GM21526 (cell line): ENCODE measurements around the gene CACNB3.

Experiments used
- ATAC-seq: cut with Tn5 transposase; IDR thresholded peaks from one replicate; pipeline ENCODE4 v1.9.1; 2021; ENCODE audit warnings: moderate library complexity; ENCODE audit not compliant: unreplicated experiment, low FRiP score

CACNB3 gene

GRCh38 chr12:48817873-48818830, at the start of gene CACNB3:
CACNB3 (plus strand) TSS chr12:48818496; CDS start chr12:48818930, 434 bp downstream.
- no peak for ATAC-seq

DNA sequence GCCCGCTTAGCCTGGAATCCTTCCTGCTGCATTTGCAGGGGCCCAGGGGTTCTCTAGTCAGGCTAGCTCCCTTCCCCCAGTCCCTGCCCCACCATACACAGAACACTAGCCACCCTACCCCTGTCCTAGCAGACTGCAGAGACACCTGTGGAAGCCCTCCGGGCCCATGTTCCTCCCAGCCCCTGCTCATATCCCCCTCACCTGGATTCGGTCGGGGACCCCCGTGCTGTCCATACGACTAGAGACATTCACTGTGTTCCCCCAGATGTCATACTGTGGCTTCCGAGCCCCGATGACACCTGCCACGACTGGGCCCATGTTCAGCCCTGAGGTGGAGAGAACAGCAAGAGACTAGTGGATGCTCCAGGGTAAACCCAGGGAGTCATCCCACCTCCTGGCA, 49.6 kb upstream of the CACNB3 start:
- ATAC-seq: no peak

DNA sequence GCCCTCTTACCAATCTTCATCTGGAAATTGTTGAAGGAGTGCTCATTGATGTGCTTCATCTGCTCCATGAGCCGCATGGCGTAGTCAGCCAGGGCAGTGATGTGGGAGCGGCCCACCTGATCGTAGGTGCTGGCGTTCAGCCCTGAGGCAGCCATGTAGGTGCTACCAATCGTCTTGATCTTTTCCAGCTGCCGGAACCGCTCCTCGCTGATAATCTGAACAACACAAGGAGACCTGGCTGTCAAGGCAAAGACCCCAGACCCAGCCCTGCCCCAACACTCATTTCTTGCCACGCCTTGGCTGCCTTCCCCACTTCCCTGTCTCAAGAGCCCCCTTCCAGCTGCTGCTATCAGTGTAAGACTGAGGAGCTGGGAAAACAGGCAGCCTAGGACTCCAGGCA, 47.5 kb upstream of the CACNB3 start:
- no peak for ATAC-seq

GRCh38 chr12:48771588-48772112, 46.6 kb upstream of the CACNB3 start:
- no peak for ATAC-seq

DNA sequence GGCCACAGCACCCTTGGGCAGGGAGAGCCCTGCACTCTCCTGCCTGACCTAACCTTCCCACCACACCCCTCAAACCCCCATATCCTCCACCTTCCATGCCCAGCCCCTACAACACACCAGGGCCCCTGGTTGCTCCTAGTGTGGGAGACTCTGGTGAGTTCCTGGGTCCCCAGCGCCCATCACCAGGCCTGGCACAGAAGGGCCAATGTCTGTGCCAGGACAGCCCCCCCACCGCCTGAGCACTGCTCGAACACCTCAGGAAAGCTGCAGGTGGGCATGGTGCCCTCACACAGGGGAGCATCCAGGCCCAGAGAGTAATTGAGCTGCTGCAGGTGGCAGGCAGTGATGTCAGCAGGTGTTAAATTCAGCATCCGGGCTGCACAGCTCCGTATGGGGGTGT, 44.6 kb upstream of the CACNB3 start:
- ATAC-seq: no peak

DNA sequence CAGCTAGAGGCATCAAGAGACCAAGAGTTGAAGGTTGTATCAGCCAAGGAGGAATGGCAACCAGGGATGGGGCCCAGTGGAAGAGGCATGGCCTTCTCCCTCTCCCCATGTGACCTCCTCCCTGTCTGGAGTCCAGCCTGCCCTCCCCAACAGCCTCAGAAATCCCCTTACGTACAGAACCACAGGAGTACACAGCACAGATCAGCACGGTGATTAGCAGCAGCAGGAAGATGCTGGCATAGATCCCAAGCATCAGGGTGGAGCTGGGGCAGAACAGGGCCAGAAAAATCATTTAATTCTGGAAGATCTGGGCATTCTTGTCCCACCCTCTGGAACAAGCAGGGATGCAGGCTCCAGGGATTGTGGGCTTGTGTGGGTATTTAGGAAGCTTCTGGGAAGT, 43.8 kb upstream of the CACNB3 start:
- no peak for ATAC-seq

- ATAC-seq: no peak
Observed at GRCh38 chr12:48775299-48775698, 43.0 kb upstream of the CACNB3 start.

- ATAC-seq: no peak
Observed at GRCh38 chr12:48775991-48776649, 42.2 kb upstream of the CACNB3 start.

DNA sequence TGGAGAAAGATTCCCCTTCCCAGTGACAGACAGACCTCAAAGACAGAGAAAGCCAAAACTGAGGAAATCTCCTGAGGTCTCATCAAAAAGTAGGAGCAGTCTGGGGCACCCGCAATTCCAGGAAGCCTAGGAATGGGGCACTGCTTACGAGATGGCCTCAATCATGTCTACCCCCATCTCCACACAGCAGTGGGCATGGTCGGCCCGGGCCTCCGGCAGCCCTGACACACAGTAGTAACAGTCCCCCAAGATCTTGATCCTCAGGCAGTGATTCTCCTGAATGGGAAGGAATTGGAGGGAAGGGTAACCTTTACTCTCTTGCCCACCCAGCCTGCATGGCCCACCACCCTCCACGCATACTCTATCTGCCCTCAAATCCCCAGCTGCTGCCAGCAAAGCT, 41.3 kb upstream of the CACNB3 start:
- ATAC-seq: no peak

- no peak for ATAC-seq
Observed at GRCh38 chr12:48777501-48778400, 40.5 kb upstream of the CACNB3 start.

DNA sequence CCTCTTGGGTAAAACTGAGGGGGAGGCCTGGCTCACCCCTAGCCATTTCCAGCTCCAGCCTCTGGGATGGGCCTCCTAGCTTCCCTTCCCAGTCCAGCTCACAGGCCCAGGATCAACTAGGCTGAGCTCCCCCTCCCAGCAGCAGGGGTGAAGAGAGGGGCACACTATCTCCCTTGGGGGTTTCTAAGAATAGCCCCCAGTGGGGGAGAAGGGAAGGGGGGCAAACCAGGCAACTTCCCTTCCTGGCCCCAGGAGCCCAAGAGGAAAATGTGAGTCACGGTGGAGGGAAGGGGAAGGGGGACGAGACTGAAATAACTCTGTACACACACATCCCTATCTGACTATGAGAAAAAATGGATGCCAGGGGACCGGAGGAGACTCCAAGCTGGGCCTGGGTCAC, 38.4 kb upstream of the CACNB3 start:
- ATAC-seq: no peak

DNA sequence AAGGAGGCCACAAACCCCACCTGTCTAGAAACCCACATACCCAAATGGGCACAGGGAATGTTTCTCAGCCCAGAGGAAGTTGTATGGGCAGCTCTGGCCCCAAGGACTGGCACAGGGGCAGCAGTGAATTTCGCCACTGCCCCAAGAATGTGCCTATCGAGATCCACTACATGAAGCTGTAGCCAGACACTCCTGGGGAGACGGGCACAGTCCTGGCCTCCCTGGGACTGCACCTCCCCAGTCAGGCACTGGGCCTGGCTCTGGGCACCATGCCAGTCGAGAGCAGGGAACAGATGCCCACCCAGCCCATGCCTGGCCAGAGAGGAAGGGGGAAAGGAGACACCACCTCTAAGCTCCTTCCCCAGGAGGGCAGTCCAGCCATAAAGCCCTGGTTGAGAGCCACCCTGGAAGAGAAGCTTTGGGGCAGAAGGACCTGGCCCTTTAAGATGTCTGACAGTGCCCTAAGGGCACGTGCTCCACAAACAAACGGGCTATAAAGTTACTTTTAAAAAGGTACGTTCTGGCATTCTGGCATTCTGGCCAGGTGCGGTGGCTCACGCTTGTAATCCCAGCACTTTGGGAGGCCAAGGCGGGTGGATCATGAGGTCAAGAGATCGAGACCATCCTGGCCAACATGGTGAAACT, 37.8 kb upstream of the CACNB3 start:
- no peak for ATAC-seq

- no peak for ATAC-seq
Observed at GRCh38 chr12:48781750-48782456, 36.4 kb upstream of the CACNB3 start.

- ATAC-seq: no peak
Observed at GRCh38 chr12:48782457-48783395, 35.6 kb upstream of the CACNB3 start.

GRCh38 chr12:48783432-48783831, 34.9 kb upstream of the CACNB3 start:
- ATAC-seq: no peak

GRCh38 chr12:48786591-48787544, 31.4 kb upstream of the CACNB3 start:
- no peak for ATAC-seq

- no peak for ATAC-seq
Observed at GRCh38 chr12:48787791-48788523, 30.3 kb upstream of the CACNB3 start.
